HG03060 (cell line): ENCODE measurements around the gene MYO3B.
"Not testable (repeated sequence)": the region's sequence is repeated elsewhere in the genome, so short reads cannot be mapped to it uniquely, and the experiment has no call there.

Experiments
- ATAC-seq: cut with Tn5 transposase; IDR thresholded peaks from one replicate; pipeline ENCODE4 v1.9.1; 2021; ENCODE audit warnings: low read depth, moderate number of reproducible peaks; ENCODE audit not compliant: unreplicated experiment

MYO3B gene

GRCh38 chr2:170579511-170579910 is 401.6 kb downstream of the MYO3B start:
- no peak for ATAC-seq

GRCh38 chr2:170582313-170582712 is 404.4 kb downstream of the MYO3B start:
- no peak for ATAC-seq

- no peak for ATAC-seq
These were observed 405.0 kb downstream of the MYO3B start for GRCh38 chr2:170582751-170583463.

- no peak for ATAC-seq
These were observed 407.1 kb downstream of the MYO3B start for GRCh38 chr2:170585067-170585466.

GRCh38 chr2:170586571-170587095 is 408.7 kb downstream of the MYO3B start:
- ATAC-seq: no peak

- ATAC-seq: no peak
These were observed 409.2 kb downstream of the MYO3B start for GRCh38 chr2:170587117-170587516.

GRCh38 chr2:170587922-170588321 is 410.0 kb downstream of the MYO3B start:
- no peak for ATAC-seq

- ATAC-seq: no peak
These were observed 410.8 kb downstream of the MYO3B start for GRCh38 chr2:170588729-170589128.

GRCh38 chr2:170596576-170596975 is 418.6 kb downstream of the MYO3B start:
- ATAC-seq: no peak

- no peak for ATAC-seq
These were observed 420.1 kb downstream of the MYO3B start for GRCh38 chr2:170598067-170598395.

GRCh38 chr2:170601489-170601888 is 423.5 kb downstream of the MYO3B start:
- no peak for ATAC-seq

- no peak for ATAC-seq
These were observed 427.9 kb downstream of the MYO3B start for GRCh38 chr2:170605862-170606261.

GRCh38 chr2:170607171-170607570 is 429.2 kb downstream of the MYO3B start:
- ATAC-seq: no peak

- no peak for ATAC-seq
These were observed 432.7 kb downstream of the MYO3B start for GRCh38 chr2:170610615-170611014.

- ATAC-seq: not testable (repeated sequence)
These were observed 441.0 kb downstream of the MYO3B start for GRCh38 chr2:170618948-170619347.

GRCh38 chr2:170635094-170635493 is 457.1 kb downstream of the MYO3B start:
- ATAC-seq: not testable (repeated sequence)

GRCh38 chr2:170639635-170640034 is 461.7 kb downstream of the MYO3B start:
- ATAC-seq: no peak

- no peak for ATAC-seq
These were observed 464.0 kb downstream of the MYO3B start for GRCh38 chr2:170641961-170642360.

GRCh38 chr2:170643346-170643745 is 465.4 kb downstream of the MYO3B start:
- ATAC-seq: no peak

GRCh38 chr2:170647741-170648436 is 469.9 kb downstream of the MYO3B start:
- no peak for ATAC-seq

GRCh38 chr2:170651624-170652325 is 473.8 kb downstream of the MYO3B start:
- ATAC-seq: no peak
